ENCODE results near the gene RPL28.

RPL28 gene

DNA sequence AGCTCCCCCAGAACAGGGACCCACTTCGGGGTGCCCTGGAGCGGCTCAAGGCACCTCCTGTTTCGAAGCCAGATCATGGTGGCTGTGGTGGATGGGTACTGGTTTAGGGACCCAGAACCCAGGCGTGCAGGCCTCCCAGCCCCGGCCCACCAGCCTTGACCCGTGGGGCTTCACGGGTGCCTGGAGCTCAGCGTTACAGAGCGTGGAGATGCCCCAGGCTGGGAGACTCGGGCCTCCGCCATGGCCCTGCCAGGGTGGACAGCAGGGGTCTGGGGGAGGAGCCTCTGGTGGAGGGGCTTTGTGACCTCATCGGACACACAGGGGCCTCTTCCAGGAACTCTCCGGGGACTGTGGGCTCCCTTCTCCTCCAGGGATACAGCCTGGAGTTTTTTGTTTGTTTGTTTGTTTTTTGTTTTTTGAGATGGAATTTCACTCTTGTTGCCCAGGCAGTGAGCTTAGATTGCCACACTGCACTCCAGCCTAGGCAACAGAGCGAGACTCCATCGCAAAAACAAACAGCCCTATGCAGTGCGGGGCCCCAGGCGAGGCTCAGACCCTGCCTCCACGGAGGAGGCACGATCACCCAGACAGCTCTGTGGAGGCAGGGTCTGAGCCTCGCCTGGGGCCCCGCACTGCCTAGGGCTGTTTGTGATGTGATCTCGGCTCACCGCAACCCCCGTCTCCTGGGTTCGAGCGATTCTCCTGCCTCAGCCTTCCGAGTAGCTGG, 22.6 kb upstream of the RPL28 start, which contains the start of gene GARIN5B:
Gene GARIN5B (minus strand): TSS at position 271 of the 727 bp plus-strand sequence. CDS start 194 bp downstream, at position 77.
- no peak within 1 kb of the TSS for H3K27ac ChIP-seq
- TF ChIP-seq, protein P1, sequence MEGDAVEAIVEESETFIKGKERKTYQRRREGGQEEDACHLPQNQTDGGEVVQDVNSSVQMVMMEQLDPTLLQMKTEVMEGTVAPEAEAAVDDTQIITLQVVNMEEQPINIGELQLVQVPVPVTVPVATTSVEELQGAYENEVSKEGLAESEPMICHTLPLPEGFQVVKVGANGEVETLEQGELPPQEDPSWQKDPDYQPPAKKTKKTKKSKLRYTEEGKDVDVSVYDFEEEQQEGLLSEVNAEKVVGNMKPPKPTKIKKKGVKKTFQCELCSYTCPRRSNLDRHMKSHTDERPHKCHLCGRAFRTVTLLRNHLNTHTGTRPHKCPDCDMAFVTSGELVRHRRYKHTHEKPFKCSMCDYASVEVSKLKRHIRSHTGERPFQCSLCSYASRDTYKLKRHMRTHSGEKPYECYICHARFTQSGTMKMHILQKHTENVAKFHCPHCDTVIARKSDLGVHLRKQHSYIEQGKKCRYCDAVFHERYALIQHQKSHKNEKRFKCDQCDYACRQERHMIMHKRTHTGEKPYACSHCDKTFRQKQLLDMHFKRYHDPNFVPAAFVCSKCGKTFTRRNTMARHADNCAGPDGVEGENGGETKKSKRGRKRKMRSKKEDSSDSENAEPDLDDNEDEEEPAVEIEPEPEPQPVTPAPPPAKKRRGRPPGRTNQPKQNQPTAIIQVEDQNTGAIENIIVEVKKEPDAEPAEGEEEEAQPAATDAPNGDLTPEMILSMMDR (conservative IDR thresholded peaks at IDR 0.05) = no peak

DNA sequence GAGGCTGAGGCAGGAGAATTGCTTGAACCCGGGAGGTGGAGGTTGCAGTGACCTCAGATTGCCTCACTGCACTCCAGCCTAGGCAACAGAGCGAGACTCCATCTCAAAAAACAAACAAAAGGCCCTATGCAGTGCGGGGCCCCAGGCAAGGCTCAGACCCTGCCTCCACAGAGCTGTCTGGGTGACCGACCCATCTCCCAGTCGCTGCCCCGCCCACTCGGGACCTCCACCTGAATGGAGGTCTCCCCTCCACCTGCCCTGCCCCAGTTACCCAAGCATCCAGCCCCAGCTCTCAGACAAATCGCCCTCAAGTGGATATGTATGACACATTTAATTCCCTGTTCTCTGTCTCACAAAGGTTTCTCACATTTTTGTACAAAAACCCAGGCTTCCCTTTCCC, 20.5 kb upstream of the RPL28 start:
- TF ChIP-seq, protein P1 (conservative IDR thresholded peaks at IDR 0.05) = no peak

DNA sequence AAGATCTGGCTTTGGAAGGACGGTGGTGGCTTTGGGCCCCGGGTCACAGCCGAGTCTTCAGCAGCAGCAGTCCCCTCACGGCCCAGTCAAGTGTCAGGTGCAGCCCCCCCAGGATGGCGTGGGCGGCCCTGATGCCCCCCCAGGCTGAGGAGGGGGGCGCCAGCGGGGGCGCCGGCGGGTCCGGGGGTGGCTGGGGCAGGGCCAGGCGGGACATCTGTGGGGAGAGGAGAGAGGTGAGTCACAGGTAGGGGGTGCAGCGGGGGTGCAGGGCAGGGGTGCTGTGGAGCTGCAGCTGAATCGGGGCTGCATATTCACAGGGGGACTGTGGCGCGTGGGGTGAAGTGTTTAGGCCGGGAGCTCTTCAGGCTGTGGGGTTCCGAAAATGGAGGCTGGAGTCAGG, 19.8 kb upstream of the RPL28 start:
- H3K27ac ChIP-seq = no peak overlapping the region
- TF ChIP-seq, protein P1 (conservative IDR thresholded peaks at IDR 0.05) = no peak

More for the DNA sequence above, 20.5 kb upstream of the RPL28 start:
- no peak overlapping the region for H3K27ac ChIP-seq

DNA sequence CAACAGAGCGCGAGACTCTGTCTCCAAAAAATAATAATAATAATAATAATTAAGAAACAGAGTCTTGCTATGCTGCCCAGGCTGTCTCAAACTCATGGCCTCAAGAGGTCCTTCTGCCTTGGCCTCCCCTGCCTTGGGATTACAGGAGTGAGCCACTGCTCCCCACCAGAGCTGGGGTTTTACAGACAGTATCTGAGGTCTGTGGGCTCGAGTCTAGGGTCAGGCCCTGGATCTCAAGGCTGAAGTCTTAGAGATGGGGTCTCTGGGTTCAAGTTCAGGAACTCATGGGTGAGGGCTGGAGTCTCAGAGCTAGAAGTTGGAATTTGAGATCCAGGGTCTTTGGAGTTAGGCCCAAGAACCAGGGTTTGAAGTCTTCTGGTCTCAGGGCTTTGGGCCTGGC, 18.9 kb upstream of the RPL28 start:
- TF ChIP-seq, protein P1 (conservative IDR thresholded peaks at IDR 0.05) = no peak
- no peak overlapping the region for H3K27ac ChIP-seq

DNA sequence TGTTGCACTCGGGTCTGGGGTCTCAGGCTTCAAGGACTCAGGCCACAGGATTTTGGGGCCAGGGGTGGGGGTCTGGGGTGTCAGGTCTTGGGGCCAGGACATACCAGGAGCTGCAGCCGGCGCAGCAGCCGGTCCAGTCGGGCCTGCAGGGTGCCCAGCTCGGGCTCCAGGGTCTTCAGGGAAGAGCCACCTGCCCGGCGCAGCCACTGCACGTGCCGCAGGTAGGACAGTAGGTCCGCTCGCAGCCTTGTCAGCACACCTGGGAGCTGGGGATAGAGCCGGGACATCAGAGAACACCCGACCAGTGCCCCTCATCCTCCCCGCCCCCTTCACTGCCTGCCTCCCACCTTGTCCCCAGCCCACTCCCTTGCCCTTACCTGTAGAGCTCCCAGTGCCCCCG, 17.6 kb upstream of the RPL28 start:
- no peak overlapping the region for H3K27ac ChIP-seq
- TF ChIP-seq, protein P1 (conservative IDR thresholded peaks at IDR 0.05) = no peak

DNA sequence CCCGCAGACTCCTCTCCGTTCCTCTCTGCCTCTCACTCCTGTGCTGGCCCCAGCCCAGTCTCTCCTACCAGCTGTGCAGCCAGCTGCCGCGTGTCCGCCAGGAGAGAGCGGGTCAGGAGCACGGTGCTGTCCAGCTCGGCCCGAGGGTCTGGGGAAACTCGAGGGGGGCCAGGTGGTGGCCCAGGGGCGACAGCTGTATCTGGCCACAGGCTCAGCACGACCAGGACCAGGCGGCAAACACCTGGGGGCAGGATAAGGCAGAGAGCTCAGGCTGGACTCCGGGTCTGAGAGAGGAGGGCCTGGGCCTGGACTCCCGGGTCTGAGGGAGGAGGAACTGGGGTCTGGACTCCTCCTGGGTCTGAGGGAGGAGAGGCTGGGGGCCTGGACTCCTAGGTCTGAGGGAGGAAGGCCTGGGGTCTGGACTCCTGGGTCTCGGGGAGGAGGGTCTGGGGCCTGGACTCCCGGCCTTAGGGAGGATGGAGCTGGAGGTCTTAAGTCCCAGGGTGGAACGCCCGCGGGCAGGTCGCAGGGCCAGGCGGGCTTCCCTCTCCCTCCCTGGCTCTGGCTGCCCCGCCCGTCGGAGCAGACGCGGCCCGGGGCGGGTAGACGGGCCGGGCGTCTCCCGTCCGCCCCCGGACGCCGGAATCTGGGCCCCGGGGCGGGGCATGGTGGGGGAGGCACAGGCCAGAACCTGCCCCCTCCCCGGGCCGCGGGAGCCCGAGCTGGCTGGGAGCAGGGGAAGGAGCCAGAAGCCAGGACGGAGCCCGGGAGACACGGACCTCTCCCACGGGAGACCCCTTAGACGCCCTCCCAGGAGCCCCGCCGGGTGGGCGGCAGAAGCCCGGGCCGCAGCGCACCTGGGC, 16.8 kb upstream of the RPL28 start:
- TF ChIP-seq, protein P1 (conservative IDR thresholded peaks at IDR 0.05) = no peak
- no peak overlapping the region for H3K27ac ChIP-seq

DNA sequence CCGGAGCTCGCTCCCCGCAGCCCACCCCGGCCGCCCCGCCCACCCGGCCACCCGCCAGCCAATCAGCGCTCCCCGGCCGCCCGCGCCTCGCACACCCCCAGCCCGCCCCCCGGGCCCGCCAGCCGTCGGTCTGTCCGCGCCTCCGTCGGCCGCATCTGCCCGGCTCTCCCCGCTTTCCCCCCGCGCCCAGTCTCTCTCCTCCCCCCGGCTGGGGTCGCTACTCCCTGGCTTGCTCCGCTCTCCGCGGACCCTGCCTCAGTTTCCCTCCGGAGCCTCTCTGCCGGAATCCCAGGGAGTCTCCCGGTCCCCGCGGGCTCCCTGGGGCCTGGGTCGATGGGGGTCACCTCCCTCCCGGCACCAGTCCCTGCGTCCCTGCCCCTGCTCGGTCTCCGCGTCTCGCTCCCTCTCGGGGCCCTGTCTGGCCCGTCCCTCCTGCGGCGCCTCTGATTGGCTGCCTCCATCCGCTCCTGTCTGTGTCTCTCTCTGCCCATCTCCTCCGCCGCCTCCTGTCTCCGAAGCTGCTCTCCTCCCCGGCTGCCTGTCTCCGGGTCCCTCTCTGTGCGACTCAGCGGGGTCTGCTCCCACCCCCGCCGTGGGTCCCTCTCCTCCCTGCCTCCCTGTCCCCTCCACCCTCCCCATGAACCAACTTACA, 16.0 kb upstream of the RPL28 start:
- no peak overlapping the region for H3K27ac ChIP-seq

More for the DNA sequence above, 16.0 kb upstream of the RPL28 start:
- TF ChIP-seq, protein P1 (conservative IDR thresholded peaks at IDR 0.05) = no peak

Measured in VCaP (cell line).